ENCODE data around the gene SPAG16. TPM values are rescaled to one million over a fixed set of nuclear protein-coding genes. Genes with fewer than 3 reads are reported as not detected.

Gene SPAG16
- total RNA-seq, 2 experiments from 2014 or later, result 2.8 to 3.2 TPM

DNA sequence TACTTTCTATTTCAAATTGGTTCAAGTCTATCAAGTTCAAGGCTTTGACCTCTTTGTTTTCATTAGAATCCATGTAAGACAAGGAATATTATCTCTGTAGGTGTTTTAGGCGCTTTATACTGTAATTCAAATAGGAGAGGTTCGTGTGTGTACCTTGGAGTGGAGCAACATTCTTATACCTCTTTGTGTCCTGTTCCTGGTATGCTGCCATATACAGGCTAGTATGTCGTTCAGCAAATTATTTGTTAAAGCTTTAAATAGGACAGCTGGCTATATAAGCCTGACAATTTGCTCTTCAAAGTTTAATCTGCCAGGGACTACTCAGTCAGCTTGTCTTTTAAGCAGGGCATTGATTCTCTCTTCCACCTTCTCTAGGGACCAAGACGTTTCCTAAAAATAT, 31.1 kb upstream of the SPAG16 start:
- H3K9me3 Mint-ChIP-seq, result no peaks in the 10 kb centered on the region
- CTCF ChIA-PET, result no interaction called here
- intact Hi-C loops (cut with DNase I, micrococcal nuclease), result loop anchor here in 1 of 2 experiments (2.0 to 10.0 kb wide), 2 partner anchors 682 to 1752 kb away; no protein-coding TSS in a partner anchor

GRCh38 chr2:213259266-213259665, 25.0 kb upstream of the SPAG16 start:
- H3K4me1 Mint-ChIP-seq (ENCODE audit: low read depth), result no peaks in the 10 kb centered on the region
- no peak overlapping the region for H3K4me3 Mint-ChIP-seq
- Histone ChIP-seq H3K27ac (ENCODE audit: low read depth in 1 of 2, low read length in 2 of 2) (no peak overlapping the region), H3K4me1 (ENCODE audit: insufficient read depth, low read length) (no peaks in the 10 kb centered on the region), H3K9me3 (ENCODE audit: control insufficient read depth in 1 of 2, insufficient read depth in 1 of 2, low read length in 2 of 2) (no peaks in the 10 kb centered on the region), H3K27me3 (ENCODE audit: control insufficient read depth in 1 of 2, insufficient read depth in 2 of 2, low read length in 2 of 2) (no peaks in the 10 kb centered on the region), H3K36me3 (ENCODE audit: insufficient read depth, low read length) (no peaks in the 10 kb centered on the region), H3K4me3 (ENCODE audit: low read length) (no peak overlapping the region)
- TF ChIP-seq, protein P1, sequence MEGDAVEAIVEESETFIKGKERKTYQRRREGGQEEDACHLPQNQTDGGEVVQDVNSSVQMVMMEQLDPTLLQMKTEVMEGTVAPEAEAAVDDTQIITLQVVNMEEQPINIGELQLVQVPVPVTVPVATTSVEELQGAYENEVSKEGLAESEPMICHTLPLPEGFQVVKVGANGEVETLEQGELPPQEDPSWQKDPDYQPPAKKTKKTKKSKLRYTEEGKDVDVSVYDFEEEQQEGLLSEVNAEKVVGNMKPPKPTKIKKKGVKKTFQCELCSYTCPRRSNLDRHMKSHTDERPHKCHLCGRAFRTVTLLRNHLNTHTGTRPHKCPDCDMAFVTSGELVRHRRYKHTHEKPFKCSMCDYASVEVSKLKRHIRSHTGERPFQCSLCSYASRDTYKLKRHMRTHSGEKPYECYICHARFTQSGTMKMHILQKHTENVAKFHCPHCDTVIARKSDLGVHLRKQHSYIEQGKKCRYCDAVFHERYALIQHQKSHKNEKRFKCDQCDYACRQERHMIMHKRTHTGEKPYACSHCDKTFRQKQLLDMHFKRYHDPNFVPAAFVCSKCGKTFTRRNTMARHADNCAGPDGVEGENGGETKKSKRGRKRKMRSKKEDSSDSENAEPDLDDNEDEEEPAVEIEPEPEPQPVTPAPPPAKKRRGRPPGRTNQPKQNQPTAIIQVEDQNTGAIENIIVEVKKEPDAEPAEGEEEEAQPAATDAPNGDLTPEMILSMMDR (IDR thresholded peaks at IDR 0.05), result no peak
- no peaks in the 10 kb centered on the region for H3K36me3 Mint-ChIP-seq (ENCODE audit: low read depth)
- intact Hi-C loops (cut with DNase I, micrococcal nuclease), result loop anchor here in 1 of 2 experiments (10.0 kb wide), 1 partner anchor 1746 kb away; no protein-coding TSS in a partner anchor
- no peaks in the 10 kb centered on the region for H3K9me3 Mint-ChIP-seq
- ATAC-seq (ENCODE audit: poor library complexity) (no peak), DNase-seq (no peak)
- peaks cover 4% of the 10 kb centered on the region for H3K27me3 Mint-ChIP-seq
- ChIA-PET CTCF (no interaction called here), POLR2A (no interaction called here)
- no peak overlapping the region for H3K27ac Mint-ChIP-seq

More for the DNA sequence above, 31.1 kb upstream of the SPAG16 start:
- Histone ChIP-seq H3K27ac (ENCODE audit: low read depth in 1 of 2, low read length in 2 of 2) (no peak overlapping the region), H3K4me3 (ENCODE audit: low read length) (no peak overlapping the region), H3K9me3 (ENCODE audit: control insufficient read depth in 1 of 2, insufficient read depth in 1 of 2, low read length in 2 of 2) (no peaks in the 10 kb centered on the region), H3K4me1 (ENCODE audit: insufficient read depth, low read length) (no peaks in the 10 kb centered on the region), H3K36me3 (ENCODE audit: insufficient read depth, low read length) (no peaks in the 10 kb centered on the region), H3K27me3 (ENCODE audit: control insufficient read depth in 1 of 2, insufficient read depth in 2 of 2, low read length in 2 of 2) (no peaks in the 10 kb centered on the region)
- Mint-ChIP-seq H3K27me3 (peaks cover 9% of the 10 kb centered on the region), H3K36me3 (ENCODE audit: low read depth) (no peaks in the 10 kb centered on the region), H3K4me3 (no peak overlapping the region), H3K27ac (no peak overlapping the region), H3K4me1 (ENCODE audit: low read depth) (peaks cover 7% of the 10 kb centered on the region)
- no peak for DNase-seq
- ATAC-seq (ENCODE audit: poor library complexity), result no peak
- TF ChIP-seq, protein P1 (IDR thresholded peaks at IDR 0.05), result no peak
- POLR2A ChIA-PET, result no interaction called here

GRCh38 chr2:213261237-213261636, 23.0 kb upstream of the SPAG16 start:
- Histone ChIP-seq H3K27ac (ENCODE audit: low read depth in 1 of 2, low read length in 2 of 2) (no peak overlapping the region), H3K4me3 (ENCODE audit: low read length) (no peak overlapping the region), H3K4me1 (ENCODE audit: insufficient read depth, low read length) (no peaks in the 10 kb centered on the region), H3K9me3 (ENCODE audit: control insufficient read depth in 1 of 2, insufficient read depth in 1 of 2, low read length in 2 of 2) (no peaks in the 10 kb centered on the region), H3K36me3 (ENCODE audit: insufficient read depth, low read length) (no peaks in the 10 kb centered on the region), H3K27me3 (ENCODE audit: control insufficient read depth in 1 of 2, insufficient read depth in 2 of 2, low read length in 2 of 2) (no peaks in the 10 kb centered on the region)
- ChIA-PET CTCF (interaction anchor here (1.0 kb wide), 1 partner anchor 9 kb away, joined by 3 read pairs; no protein-coding TSS in a partner anchor), POLR2A (no interaction called here)
- H3K4me3 Mint-ChIP-seq, result no peak overlapping the region
- DNase-seq (no peak), ATAC-seq (ENCODE audit: poor library complexity) (no peak)
- intact Hi-C loops (cut with DNase I, micrococcal nuclease), result no loop called here
- H3K4me1 Mint-ChIP-seq (ENCODE audit: low read depth), result no peaks in the 10 kb centered on the region
- no peak overlapping the region for H3K27ac Mint-ChIP-seq
- no peaks in the 10 kb centered on the region for H3K9me3 Mint-ChIP-seq
- TF ChIP-seq, protein P1 (IDR thresholded peaks at IDR 0.05), result no peak
- no peaks in the 10 kb centered on the region for H3K36me3 Mint-ChIP-seq (ENCODE audit: low read depth)
- no peaks in the 10 kb centered on the region for H3K27me3 Mint-ChIP-seq
